ENCODE measurements around the gene DYNAP. TPM values are rescaled to one million over a fixed set of nuclear protein-coding genes. Genes with fewer than 3 reads are reported as not detected.

The DYNAP gene
- total RNA-seq, 1 donor from 2014 or later = not detected

GRCh38 chr18:54612237-54612636 is 21.2 kb downstream of the DYNAP start:
- Mint-ChIP-seq H3K36me3 (ENCODE audit: low read depth) (no peaks in the 10 kb centered on the region), H3K9me3 (ENCODE audit: low read depth) (peaks cover 2% of the 10 kb centered on the region), H3K4me3 (ENCODE audit: unreplicated experiment) (no peak overlapping the region), H3K27me3 (ENCODE audit: low read depth) (peaks cover 15% of the 10 kb centered on the region), H3K27ac (ENCODE audit: unreplicated experiment) (no peak overlapping the region), H3K4me1 (ENCODE audit: low read depth) (peaks cover 9% of the 10 kb centered on the region)
- no peak for DNase-seq (ENCODE audit: low spot score)
- TF ChIP-seq CTCF (IDR thresholded peaks at IDR 0.05) = no peak

GRCh38 chr18:54613174-54613573 is 22.1 kb downstream of the DYNAP start:
- Mint-ChIP-seq H3K27ac (ENCODE audit: unreplicated experiment) (no peak overlapping the region), H3K9me3 (ENCODE audit: low read depth) (peaks cover 2% of the 10 kb centered on the region), H3K4me3 (ENCODE audit: unreplicated experiment) (no peak overlapping the region), H3K27me3 (ENCODE audit: low read depth) (peaks cover 15% of the 10 kb centered on the region), H3K4me1 (ENCODE audit: low read depth) (peaks cover 3% of the 10 kb centered on the region), H3K36me3 (ENCODE audit: low read depth) (no peaks in the 10 kb centered on the region)
- TF ChIP-seq CTCF (IDR thresholded peaks at IDR 0.05) = no peak
- no peak for DNase-seq (ENCODE audit: low spot score)

GRCh38 chr18:54616220-54616848 is 25.3 kb downstream of the DYNAP start:
- Mint-ChIP-seq H3K9me3 (ENCODE audit: low read depth) (peaks cover 8% of the 10 kb centered on the region), H3K36me3 (ENCODE audit: low read depth) (no peaks in the 10 kb centered on the region), H3K27me3 (ENCODE audit: low read depth) (peaks cover 22% of the 10 kb centered on the region), H3K4me1 (ENCODE audit: low read depth) (no peaks in the 10 kb centered on the region), H3K4me3 (ENCODE audit: unreplicated experiment) (no peak overlapping the region), H3K27ac (ENCODE audit: unreplicated experiment) (no peak overlapping the region)
- no peak for TF ChIP-seq CTCF (IDR thresholded peaks at IDR 0.05)
- no peak for DNase-seq (ENCODE audit: low spot score)

- H3K4me3 Mint-ChIP-seq (ENCODE audit: unreplicated experiment) = no peak overlapping the region
- H3K36me3 Mint-ChIP-seq (ENCODE audit: low read depth) = peaks cover 2% of the 10 kb centered on the region
- peak; percentile 48 for TF ChIP-seq CTCF (IDR thresholded peaks at IDR 0.05)
- peaks cover 9% of the 10 kb centered on the region for H3K27me3 Mint-ChIP-seq (ENCODE audit: low read depth)
- peaks cover 15% of the 10 kb centered on the region for H3K9me3 Mint-ChIP-seq (ENCODE audit: low read depth)
- no peak overlapping the region for H3K27ac Mint-ChIP-seq (ENCODE audit: unreplicated experiment)
- H3K4me1 Mint-ChIP-seq (ENCODE audit: low read depth) = no peaks in the 10 kb centered on the region
- DNase-seq (ENCODE audit: low spot score) = no peak
Measured at GRCh38 chr18:54622084-54622483, 31.0 kb downstream of the DYNAP start.

- DNase-seq (ENCODE audit: low spot score) = no peak
- Mint-ChIP-seq H3K4me1 (ENCODE audit: low read depth) (no peaks in the 10 kb centered on the region), H3K27me3 (ENCODE audit: low read depth) (peaks cover 2% of the 10 kb centered on the region), H3K36me3 (ENCODE audit: low read depth) (peaks cover 2% of the 10 kb centered on the region), H3K27ac (ENCODE audit: unreplicated experiment) (no peak overlapping the region), H3K9me3 (ENCODE audit: low read depth) (peaks cover 20% of the 10 kb centered on the region), H3K4me3 (ENCODE audit: unreplicated experiment) (no peak overlapping the region)
- no peak for TF ChIP-seq CTCF (IDR thresholded peaks at IDR 0.05)
Measured at GRCh38 chr18:54626779-54627178, 35.7 kb downstream of the DYNAP start.
